Fibroblast of lung (primary cell): ENCODE data around the gene ALG12. TPM values are rescaled to one million over a fixed set of nuclear protein-coding genes. Genes with fewer than 3 reads are reported as not detected.

ENCODE experiments used
- DNase-seq, 2 donors: peaks; one replicate each; pipeline versions ENCODE4 v3.0.0 to v3.0.0-alpha.2; 2010; ENCODE audit warnings: low read depth in 2 of 2
- H2AFZ ChIP-seq: 2 replicates; pipeline ENCODE4 v1.5.1; 2012; ENCODE audit warnings: low read length, control low read depth, inconsistent platforms
- H3K27ac ChIP-seq: 2 replicates; pipeline ENCODE4 v1.5.1; 2011; ENCODE audit warnings: low read length, control low read depth; ENCODE audit not compliant: insufficient read depth
- H3K27me3 ChIP-seq: 2 replicates; pipeline ENCODE4 v1.5.1; 2011; ENCODE audit warnings: mild to moderate bottlenecking, low read length; ENCODE audit not compliant: control insufficient read depth, insufficient read depth
- H3K36me3 ChIP-seq: 2 replicates; pipeline ENCODE4 v1.5.1; 2011; ENCODE audit warnings: low read length; ENCODE audit not compliant: control insufficient read depth, insufficient read depth
- H3K4me1 ChIP-seq: 2 replicates; pipeline ENCODE4 v1.5.1; 2011; ENCODE audit warnings: low read length; ENCODE audit not compliant: control insufficient read depth, insufficient read depth; ENCODE audit errors: extremely low read depth
- H3K4me2 ChIP-seq: 2 replicates; pipeline ENCODE4 v1.5.1; 2011; ENCODE audit warnings: low read length, control low read depth; ENCODE audit not compliant: insufficient read depth; ENCODE audit errors: extremely low read depth
- H3K4me3 ChIP-seq, 4 experiments: fragments of 200-600 bp in 1 of 4; sonication (generic) in 1 of 4; replicated peaks in 1 of 4; 2 replicates each; pipeline ENCODE4 v1.5.1; 2011 to 2016; ENCODE audit warnings: low read length in 4 of 4, low read depth in 3 of 4, mild to moderate bottlenecking in 3 of 4, control low read depth in 2 of 4, inconsistent platforms in 1 of 4, mixed read lengths in 1 of 4; ENCODE audit not compliant: insufficient read depth in 1 of 4; ENCODE audit errors: control extremely low read depth in 1 of 4
- H3K79me2 ChIP-seq: 2 replicates; pipeline ENCODE4 v1.5.1; 2012; ENCODE audit warnings: mild to moderate bottlenecking, low read length, inconsistent platforms; ENCODE audit not compliant: control insufficient read depth, insufficient read depth
- H3K9ac ChIP-seq: 2 replicates; pipeline ENCODE4 v1.5.1; 2011; ENCODE audit warnings: mild to moderate bottlenecking, low read length, control low read depth; ENCODE audit not compliant: insufficient read depth
- H3K9me3 ChIP-seq: 2 replicates; pipeline ENCODE4 v1.5.1; 2012; ENCODE audit warnings: low read depth, low read length; ENCODE audit not compliant: control insufficient read depth, insufficient read depth
- H4K20me1 ChIP-seq: 2 replicates; pipeline ENCODE4 v1.5.1; 2011; ENCODE audit warnings: low read length; ENCODE audit not compliant: control insufficient read depth, insufficient read depth; ENCODE audit errors: extremely low read depth
- EZH2 ChIP-seq: IDR thresholded peaks from 2 replicates; pipeline ENCODE4 v1.5.1; 2012; ENCODE audit warnings: low read length, control low read depth, mild to moderate bottlenecking; ENCODE audit errors: missing control alignments
- polyA plus RNA-seq, 2 donors: library from polyadenylated mRNA; depleted of rRNA in 1 of 2; stranded (reverse) in 1 of 2; unstranded in 1 of 2; fragments of >200 nt; gene quantifications; 2 replicates each; pipeline ENCODE4 v1.2.1, GENCODE V29; 2011 to 2012; ENCODE audit warnings: missing spikeins in 1 of 2
- total RNA-seq: library from RNA; depleted of rRNA; stranded (reverse); fragments of >200 nt; gene quantifications from 2 replicates; pipeline ENCODE4 v1.2.1, GENCODE V29; 2014
- TF ChIP-seq, protein P1 (sequence below), 2 donors: IDR thresholded peaks in 1 of 2; conservative IDR thresholded peaks in 1 of 2; 1 replicate in 1 of 2; 2 replicates in 1 of 2; pipeline ENCODE4 v1.5.1; 2011 to 2012; ENCODE audit warnings: low read length in 2 of 2, control low read depth in 1 of 2, inconsistent platforms in 1 of 2, low read depth in 1 of 2, mild to moderate bottlenecking in 1 of 2

The ALG12 gene
- total and polyA plus RNA-seq, 2 donors (not counting 1 experiment from before 2014, with no cell fraction given): 9.6 to 19.0 TPM

DNA sequence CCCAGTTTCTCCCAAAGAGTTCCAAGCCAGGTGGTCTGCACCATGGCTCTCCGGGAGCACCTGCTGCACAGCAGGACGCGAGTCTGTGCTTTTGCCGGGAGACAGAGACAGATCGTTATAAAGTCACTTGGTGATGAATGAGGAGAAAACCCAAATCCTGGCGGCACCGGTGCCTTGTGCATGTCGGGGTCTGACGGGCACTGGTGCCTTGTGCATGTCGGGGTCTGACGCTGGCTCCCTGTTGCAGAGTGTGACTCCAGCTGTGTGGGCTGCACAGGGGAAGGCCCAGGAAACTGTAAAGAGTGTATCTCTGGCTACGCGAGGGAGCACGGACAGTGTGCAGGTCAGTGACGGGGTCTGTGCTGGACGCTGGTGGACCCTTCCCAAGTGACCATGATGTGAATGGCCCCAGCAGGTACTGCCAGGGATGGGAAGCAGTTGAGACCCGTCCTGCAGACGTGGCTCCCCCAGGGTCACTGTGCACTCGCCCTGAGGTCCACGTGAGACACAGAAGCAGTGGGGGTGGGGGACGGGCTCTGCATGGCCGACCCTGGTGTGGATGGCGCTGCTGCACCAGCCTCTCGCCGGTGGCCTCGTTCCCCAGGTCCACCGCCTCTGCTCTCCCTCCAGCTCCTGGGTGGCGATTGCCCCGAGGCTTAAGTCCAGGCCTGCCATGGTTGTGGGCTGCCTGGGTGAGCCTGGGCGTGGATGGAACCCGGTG lies 6.0 kb upstream of the ALG12 start:
- Histone ChIP-seq H4K20me1 (no peaks in the 10 kb centered on the region), H3K4me2 (no peak overlapping the region), H3K36me3 (peaks cover 14% of the 10 kb centered on the region), H3K9ac (no peak overlapping the region), H2AFZ (no peak overlapping the region), H3K79me2 (no peaks in the 10 kb centered on the region), H3K4me1 (peaks cover 2% of the 10 kb centered on the region), H3K4me3 (no peak overlapping the region), H3K9me3 (no peaks in the 10 kb centered on the region), H3K27me3 (no peaks in the 10 kb centered on the region), H3K27ac (no peak overlapping the region)
- no peak for DNase-seq
- TF ChIP-seq EZH2: no peak
- TF ChIP-seq, protein P1, sequence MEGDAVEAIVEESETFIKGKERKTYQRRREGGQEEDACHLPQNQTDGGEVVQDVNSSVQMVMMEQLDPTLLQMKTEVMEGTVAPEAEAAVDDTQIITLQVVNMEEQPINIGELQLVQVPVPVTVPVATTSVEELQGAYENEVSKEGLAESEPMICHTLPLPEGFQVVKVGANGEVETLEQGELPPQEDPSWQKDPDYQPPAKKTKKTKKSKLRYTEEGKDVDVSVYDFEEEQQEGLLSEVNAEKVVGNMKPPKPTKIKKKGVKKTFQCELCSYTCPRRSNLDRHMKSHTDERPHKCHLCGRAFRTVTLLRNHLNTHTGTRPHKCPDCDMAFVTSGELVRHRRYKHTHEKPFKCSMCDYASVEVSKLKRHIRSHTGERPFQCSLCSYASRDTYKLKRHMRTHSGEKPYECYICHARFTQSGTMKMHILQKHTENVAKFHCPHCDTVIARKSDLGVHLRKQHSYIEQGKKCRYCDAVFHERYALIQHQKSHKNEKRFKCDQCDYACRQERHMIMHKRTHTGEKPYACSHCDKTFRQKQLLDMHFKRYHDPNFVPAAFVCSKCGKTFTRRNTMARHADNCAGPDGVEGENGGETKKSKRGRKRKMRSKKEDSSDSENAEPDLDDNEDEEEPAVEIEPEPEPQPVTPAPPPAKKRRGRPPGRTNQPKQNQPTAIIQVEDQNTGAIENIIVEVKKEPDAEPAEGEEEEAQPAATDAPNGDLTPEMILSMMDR (conservative IDR thresholded peaks at IDR 0.05 in 1 of 2, IDR thresholded peaks at IDR 0.05 in 1 of 2; ENCODE audit: low read depth in 1 of 2, low read length in 2 of 2): no peak

DNA sequence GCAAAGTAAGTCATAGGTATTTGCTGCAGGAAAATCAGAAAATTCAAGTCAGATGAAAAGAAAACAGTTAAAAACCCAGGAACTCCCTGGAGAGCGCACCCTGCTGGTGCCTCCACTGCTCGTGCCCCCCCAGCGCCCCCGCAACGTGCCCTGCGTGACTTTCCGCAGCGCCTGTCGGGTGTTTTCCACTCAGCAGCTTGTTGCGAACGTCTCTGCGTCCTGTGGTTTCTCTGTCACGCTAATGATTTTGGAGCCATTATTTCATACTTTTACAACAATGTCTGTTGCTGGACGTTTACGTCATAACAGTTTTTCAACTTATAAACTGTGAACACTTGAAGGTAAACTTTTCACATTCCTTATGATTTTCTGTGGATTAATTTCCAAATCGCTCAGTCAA lies 5.2 kb upstream of the ALG12 start:
- Histone ChIP-seq H3K27ac (no peak overlapping the region), H3K9me3 (no peaks in the 10 kb centered on the region), H3K36me3 (peaks cover 14% of the 10 kb centered on the region), H4K20me1 (no peaks in the 10 kb centered on the region), H3K27me3 (no peaks in the 10 kb centered on the region), H3K79me2 (peaks cover 3% of the 10 kb centered on the region), H2AFZ (no peak overlapping the region), H3K9ac (no peak overlapping the region), H3K4me3 (no peak overlapping the region), H3K4me2 (no peak overlapping the region), H3K4me1 (peaks cover 5% of the 10 kb centered on the region)
- TF ChIP-seq EZH2: no peak
- TF ChIP-seq, protein P1 (conservative IDR thresholded peaks at IDR 0.05 in 1 of 2, IDR thresholded peaks at IDR 0.05 in 1 of 2; ENCODE audit: low read depth in 1 of 2, low read length in 2 of 2): peak; percentile 3 to 42
- peak in 1 of 2 donors; percentile 44 for DNase-seq

DNA sequence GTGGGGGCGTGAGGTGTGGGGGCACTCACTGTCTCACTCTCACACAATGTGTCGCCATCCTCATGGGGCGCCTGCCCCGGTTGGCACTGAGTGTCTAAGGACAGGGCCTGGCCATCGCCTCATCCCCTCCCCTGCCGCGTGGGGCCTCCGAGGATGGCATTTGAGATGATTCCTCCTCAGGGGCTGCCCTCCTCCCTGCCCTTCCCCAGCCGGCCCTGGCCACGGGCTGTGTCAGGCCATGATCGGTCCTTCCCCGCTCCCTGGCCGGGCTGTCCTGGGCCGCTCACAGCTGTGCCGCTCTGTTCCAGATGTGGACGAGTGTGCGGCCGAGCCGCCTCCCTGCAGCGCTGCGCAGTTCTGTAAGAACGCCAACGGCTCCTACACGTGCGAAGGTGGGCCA lies 4.7 kb upstream of the ALG12 start:
- Histone ChIP-seq H3K27me3 (no peaks in the 10 kb centered on the region), H4K20me1 (no peaks in the 10 kb centered on the region), H3K4me1 (peaks cover 5% of the 10 kb centered on the region), H3K79me2 (peaks cover 3% of the 10 kb centered on the region), H2AFZ (no peak overlapping the region), H3K4me2 (no peak overlapping the region), H3K9ac (no peak overlapping the region), H3K27ac (no peak overlapping the region), H3K9me3 (no peaks in the 10 kb centered on the region), H3K36me3 (peaks cover 12% of the 10 kb centered on the region), H3K4me3 (no peak overlapping the region)
- TF ChIP-seq, protein P1 (conservative IDR thresholded peaks at IDR 0.05 in 1 of 2, IDR thresholded peaks at IDR 0.05 in 1 of 2; ENCODE audit: low read depth in 1 of 2, low read length in 2 of 2): no peak
- no peak for TF ChIP-seq EZH2
- no peak for DNase-seq
